OCI-LY7 (cell line): ENCODE data around the gene RFX6. TPM values are rescaled to one million over a fixed set of nuclear protein-coding genes. Genes with fewer than 3 reads are reported as not detected.

Source experiments
- BruUV-seq: library from RNA; stranded (reverse); fragments of 400-500 nt; replicated peaks from 2 replicates; lab custom pipeline; 2021; lab: Mats Ljungman, UMichigan
- CTCF ChIA-PET: fragments of 300-600 bp; sonication (Branson Sonifier 250); formaldehyde crosslinking; loops from one replicate; lab custom pipeline; 2022; ENCODE audit warnings: antibody characterized with exemption; ENCODE audit not compliant: unreplicated experiment; lab: Charles Lee
- POLR2A ChIA-PET: fragments of 300-600 bp; sonication (Branson Sonifier 250); formaldehyde crosslinking; loops from one replicate; lab custom pipeline; 2022; ENCODE audit warnings: antibody characterized with exemption; lab: Charles Lee
- DNase-seq: peaks from one replicate; pipeline ENCODE4 v3.0.0-alpha.2; 2015; ENCODE audit warnings: low spot score
- H2AFZ ChIP-seq: fragments of 200-600 bp; sonication (generic), shearing (Covaris generic); 2 replicates; pipeline ENCODE4 v1.6.1; 2014; ENCODE audit warnings: mild to moderate bottlenecking, antibody characterized with exemption, low read length, moderate library complexity
- H3K27ac ChIP-seq: fragments of 200-600 bp; sonication (generic); 2 replicates; pipeline ENCODE4 v1.5.1; 2014; ENCODE audit warnings: mixed run types, low read depth, mild to moderate bottlenecking, moderate library complexity, low read length, inconsistent platforms; ENCODE audit not compliant: poor library complexity, severe bottlenecking
- H3K36me3 ChIP-seq: fragments of 200-600 bp; sonication (generic); 2 replicates; pipeline ENCODE4 v1.6.1; 2014; ENCODE audit warnings: mild to moderate bottlenecking, antibody characterized with exemption, low read length, moderate library complexity, mixed read lengths; ENCODE audit not compliant: insufficient read depth
- H3K4me1 ChIP-seq: fragments of 200-600 bp; sonication (generic); 2 replicates; pipeline ENCODE4 v1.5.1; 2014; ENCODE audit warnings: mild to moderate bottlenecking, low read length; ENCODE audit not compliant: insufficient read depth, poor library complexity, severe bottlenecking
- H3K4me2 ChIP-seq: fragments of 200-600 bp; sonication (generic); 2 replicates; pipeline ENCODE4 v1.6.1; 2014; ENCODE audit warnings: mild to moderate bottlenecking, low read length
- H3K4me3 ChIP-seq: fragments of 200-600 bp; sonication (generic); 2 replicates; pipeline ENCODE4 v1.5.1; 2014; ENCODE audit warnings: mild to moderate bottlenecking, low read depth, low read length; ENCODE audit not compliant: poor library complexity, severe bottlenecking
- H3K79me2 ChIP-seq: fragments of 200-600 bp; sonication (generic); 2 replicates; pipeline ENCODE4 v1.6.1; 2016; ENCODE audit warnings: low read depth, mild to moderate bottlenecking, low read length, moderate library complexity, mixed read lengths; ENCODE audit not compliant: insufficient read depth
- H3K9me2 ChIP-seq: fragments of 200-600 bp; sonication (generic); 2 replicates; pipeline ENCODE4 v1.6.1; 2016; ENCODE audit warnings: mild to moderate bottlenecking, low read length, mixed read lengths; ENCODE audit not compliant: insufficient read depth
- H3K9me3 ChIP-seq: fragments of 200-600 bp; sonication (generic); 2 replicates; pipeline ENCODE4 v1.6.1; 2014; ENCODE audit warnings: mild to moderate bottlenecking, mixed run types, low read length, mixed read lengths
- H4K20me1 ChIP-seq: fragments of 200-600 bp; sonication (generic); 2 replicates; pipeline ENCODE4 v1.6.1; 2014; ENCODE audit warnings: mild to moderate bottlenecking, antibody characterized with exemption, low read length, moderate library complexity, mixed read lengths; ENCODE audit not compliant: insufficient read depth
- CTCF ChIP-seq: fragments of 200-600 bp; sonication (generic); conservative IDR thresholded peaks from 2 replicates; pipeline ENCODE4 v1.5.1; 2014; ENCODE audit warnings: mild to moderate bottlenecking, antibody characterized with exemption, low read length, moderate library complexity, mixed read lengths
- EZH2phosphoT487 ChIP-seq: fragments of 200-600 bp; sonication (generic); IDR thresholded peaks from 2 replicates; pipeline ENCODE4 v1.6.1; 2018; ENCODE audit warnings: low read depth, borderline replicate concordance, mild to moderate bottlenecking, mixed run types, antibody characterized with exemption, low read length, moderate library complexity, mixed read lengths
- intact Hi-C: fragments of 100-400 bp; cut with micrococcal nuclease; formaldehyde crosslinking; loops from one replicate; pipeline ENCODE4 v1.10.0; 2022; ENCODE audit not compliant: unreplicated experiment
- total RNA-seq, 2 experiments: library from RNA; depleted of rRNA in 1 of 2; stranded (reverse); fragments of >200 nt in 1 of 2; shearing (Covaris generic) in 1 of 2; gene quantifications; 2 replicates each; pipeline ENCODE4 v1.2.3, GENCODE V29; 2014 to 2022

Gene RFX6
- total RNA-seq, 2 experiments from 2014 or later: not detected

- ChIA-PET POLR2A (no interaction called here), CTCF (no interaction called here)
- no TSS peak for BruUV-seq
- Histone ChIP-seq H3K9me2 (no peaks in the 10 kb centered on the region), H3K4me3 (no peak overlapping the region), H2AFZ (no peak overlapping the region), H3K36me3 (no peaks in the 10 kb centered on the region), H3K79me2 (no peaks in the 10 kb centered on the region), H3K9me3 (no peaks in the 10 kb centered on the region), H4K20me1 (no peaks in the 10 kb centered on the region), H3K4me2 (no peak overlapping the region), H3K4me1 (no peaks in the 10 kb centered on the region), H3K27ac (no peak overlapping the region)
- intact Hi-C loops: no loop called here
- DNase-seq: no peak
- no peak for TF ChIP-seq EZH2phosphoT487
- TF ChIP-seq CTCF: no peak
These were observed 98.6 kb downstream of the RFX6 start for GRCh38 chr6:116975600-116975999.

- Histone ChIP-seq H3K4me1 (no peaks in the 10 kb centered on the region), H3K9me2 (no peaks in the 10 kb centered on the region), H4K20me1 (no peaks in the 10 kb centered on the region), H3K79me2 (no peaks in the 10 kb centered on the region), H3K4me2 (no peak overlapping the region), H3K36me3 (no peaks in the 10 kb centered on the region), H3K9me3 (no peaks in the 10 kb centered on the region), H2AFZ (no peak overlapping the region), H3K4me3 (no peak overlapping the region), H3K27ac (no peak overlapping the region)
- DNase-seq: no peak
- intact Hi-C loops: no loop called here
- POLR2A ChIA-PET: interaction anchor here (1.1 to 1.5 kb wide), 2 partner anchors 22 to 23 kb away, joined by 3 to 4 read pairs; no protein-coding TSS in a partner anchor
- CTCF ChIA-PET: no interaction called here
- BruUV-seq: no TSS peak
- TF ChIP-seq CTCF (no peak), EZH2phosphoT487 (no peak)
These were observed 102.5 kb downstream of the RFX6 start for GRCh38 chr6:116979560-116979959.

Other genes starting within 250 kb of the RFX6 start
- 17.8 and 18.0 TPM in 2 replicates for gene ZUP1, start 208.5 kb upstream of the RFX6 start, total RNA-seq (2014; rRNA removed; shearing (Covaris generic))
- 20.9 and 26.8 TPM in 2 replicates for gene ZUP1, start 208.5 kb upstream of the RFX6 start, total RNA-seq (2022)
- 10.3 and 12.4 TPM in 2 replicates for gene KPNA5, start 196.0 kb upstream of the RFX6 start, total RNA-seq (2014; rRNA removed; shearing (Covaris generic))
- 12.6 and 14.6 TPM in 2 replicates for gene KPNA5, start 196.0 kb upstream of the RFX6 start, total RNA-seq (2022)
- not detected in 2 replicates for gene FAM162B, start 111.5 kb upstream of the RFX6 start, total RNA-seq (2014; rRNA removed; shearing (Covaris generic))
- gene FAM162B, start 111.5 kb upstream of the RFX6 start, total RNA-seq (2022): not detected in 2 replicates
- not detected in 2 replicates for gene GPRC6A, start 48.2 kb upstream of the RFX6 start, total RNA-seq (2014; rRNA removed; shearing (Covaris generic))
- not detected in 2 replicates for gene GPRC6A, start 48.2 kb upstream of the RFX6 start, total RNA-seq (2022)